Activated B cell treated with CpG ODN at 0.5 μM for 24 hours (primary cell): Measurements from ENCODE around the gene CRK. TPM values are rescaled to one million over a fixed set of nuclear protein-coding genes. Genes with fewer than 3 reads are reported as not detected.

Source experiments
- ATAC-seq: fragments of 200-7000 bp; cut with Tn5 transposase; one replicate; pipeline ENCODE4 v1.10.0; 2021; ENCODE audit warnings: low read depth, mild to moderate bottlenecking, moderate library complexity
- CTCF ChIA-PET: fragments of 350-600 bp; sonication (Branson Sonifier 250); formaldehyde crosslinking; loops from one replicate; lab custom pipeline; 2021; ENCODE audit warnings: antibody characterized with exemption; lab: Charles Lee
- POLR2A ChIA-PET: fragments of 350-600 bp; sonication (Branson Sonifier 250); formaldehyde crosslinking; loops from one replicate; lab custom pipeline; 2021; ENCODE audit warnings: antibody characterized with exemption; lab: Charles Lee
- DNase-seq: peaks from one replicate; pipeline ENCODE4 v3.0.0; 2022
- H3K27ac Mint-ChIP-seq: one replicate; pipeline ENCODE4 v1.8.0; 2020; ENCODE audit warnings: mixed read lengths
- H3K27me3 Mint-ChIP-seq: one replicate; pipeline ENCODE4 v1.8.0; 2021; ENCODE audit warnings: mixed read lengths
- H3K36me3 Mint-ChIP-seq: one replicate; pipeline ENCODE4 v1.8.0; 2021; ENCODE audit warnings: low read depth, mixed read lengths
- H3K4me1 Mint-ChIP-seq: one replicate; pipeline ENCODE4 v1.8.0; 2021; ENCODE audit warnings: mixed read lengths
- H3K4me3 Mint-ChIP-seq: one replicate; pipeline ENCODE4 v1.8.0; 2020; ENCODE audit warnings: mild to moderate bottlenecking, mixed read lengths
- H3K9me3 Mint-ChIP-seq: one replicate; pipeline ENCODE4 v1.8.0; 2020; ENCODE audit warnings: mixed read lengths
- intact Hi-C: fragments of 100-400 bp; cut with micrococcal nuclease; formaldehyde crosslinking; loops from one replicate; pipeline ENCODE4 v1.15.1; 2024
- total RNA-seq: library from RNA; stranded (reverse); gene quantifications from 2 replicates; pipeline ENCODE4 v1.2.3, GENCODE V29; 2022
- TF ChIP-seq, protein P1 (sequence below): fragments of 200-600 bp; IDR thresholded peaks from one replicate; pipeline ENCODE4 v1.8.0; 2022; ENCODE audit warnings: antibody characterized with exemption, mild to moderate bottlenecking

Gene CRK
- total RNA-seq, 1 donor from 2014 or later, result 29.1 TPM

- Mint-ChIP-seq H3K36me3 (peaks cover 2% of the 10 kb centered on the region), H3K27me3 (no peaks in the 10 kb centered on the region), H3K4me3 (no peak overlapping the region), H3K9me3 (no peaks in the 10 kb centered on the region), H3K4me1 (no peaks in the 10 kb centered on the region), H3K27ac (no peak overlapping the region)
- no peak for ATAC-seq
- intact Hi-C loops, result no loop called here
- DNase-seq, result no peak
- TF ChIP-seq, protein P1, sequence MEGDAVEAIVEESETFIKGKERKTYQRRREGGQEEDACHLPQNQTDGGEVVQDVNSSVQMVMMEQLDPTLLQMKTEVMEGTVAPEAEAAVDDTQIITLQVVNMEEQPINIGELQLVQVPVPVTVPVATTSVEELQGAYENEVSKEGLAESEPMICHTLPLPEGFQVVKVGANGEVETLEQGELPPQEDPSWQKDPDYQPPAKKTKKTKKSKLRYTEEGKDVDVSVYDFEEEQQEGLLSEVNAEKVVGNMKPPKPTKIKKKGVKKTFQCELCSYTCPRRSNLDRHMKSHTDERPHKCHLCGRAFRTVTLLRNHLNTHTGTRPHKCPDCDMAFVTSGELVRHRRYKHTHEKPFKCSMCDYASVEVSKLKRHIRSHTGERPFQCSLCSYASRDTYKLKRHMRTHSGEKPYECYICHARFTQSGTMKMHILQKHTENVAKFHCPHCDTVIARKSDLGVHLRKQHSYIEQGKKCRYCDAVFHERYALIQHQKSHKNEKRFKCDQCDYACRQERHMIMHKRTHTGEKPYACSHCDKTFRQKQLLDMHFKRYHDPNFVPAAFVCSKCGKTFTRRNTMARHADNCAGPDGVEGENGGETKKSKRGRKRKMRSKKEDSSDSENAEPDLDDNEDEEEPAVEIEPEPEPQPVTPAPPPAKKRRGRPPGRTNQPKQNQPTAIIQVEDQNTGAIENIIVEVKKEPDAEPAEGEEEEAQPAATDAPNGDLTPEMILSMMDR, result no peak
- ChIA-PET POLR2A (interaction anchor here (0.6 kb wide), 2 partner anchors 42 to 53 kb away, joined by 4 to 5 read pairs; partner anchors contain the start of gene CRK), CTCF (no interaction called here)
Observed at GRCh38 chr17:1413281-1413791, 42.7 kb downstream of the CRK start.

DNA sequence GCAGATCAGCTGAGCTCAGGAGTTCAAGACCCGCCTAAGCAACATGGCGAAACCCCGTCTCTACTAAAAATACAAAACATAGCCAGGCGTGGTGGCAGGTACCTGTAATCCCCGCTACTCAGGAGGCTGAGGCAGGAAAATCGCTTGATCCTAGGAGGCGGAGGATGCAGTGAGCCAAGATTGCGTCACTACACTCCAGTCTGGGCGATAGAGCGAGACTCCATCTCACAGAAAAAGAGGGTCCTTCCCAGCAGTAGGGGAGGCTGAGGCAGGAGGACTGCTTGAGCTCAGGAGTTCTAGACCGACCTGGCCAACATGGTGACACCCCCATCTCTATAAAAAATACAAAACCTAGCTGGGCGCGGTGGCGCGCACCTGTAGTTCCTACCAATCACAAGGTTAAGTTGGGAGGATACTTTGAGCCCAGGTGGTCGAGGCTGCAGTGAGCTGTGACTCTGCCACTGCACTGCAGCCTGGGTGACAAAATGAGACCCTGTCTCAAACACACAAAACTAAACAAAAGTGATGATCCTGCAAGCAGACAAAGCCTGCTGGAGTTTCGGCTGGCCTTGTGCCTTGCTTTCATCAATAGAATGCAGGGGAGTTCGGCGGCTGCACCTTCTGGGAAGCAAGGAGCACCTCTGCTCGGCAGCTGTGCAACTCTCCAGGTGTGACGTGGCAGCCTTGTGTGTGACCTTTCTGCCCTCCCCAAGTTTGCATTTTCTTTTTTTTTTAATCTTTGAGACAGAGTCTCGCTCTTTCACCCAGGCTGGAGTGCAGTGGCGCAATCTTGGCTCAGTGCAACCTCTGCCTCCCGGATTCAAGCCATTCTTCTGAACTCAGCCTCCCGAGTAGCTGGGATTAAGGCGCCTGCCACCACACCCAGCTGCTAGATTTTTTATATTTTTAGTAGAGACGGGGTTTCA is 43.6 kb downstream of the CRK start:
- intact Hi-C loops, result no loop called here
- no peak overlapping the region for H3K4me3 Mint-ChIP-seq
- no peaks in the 10 kb centered on the region for H3K36me3 Mint-ChIP-seq
- TF ChIP-seq, protein P1, result no peak
- no peak overlapping the region for H3K27ac Mint-ChIP-seq
- ChIA-PET POLR2A (interaction anchor here (0.6 kb wide), 1 partner anchor 54 kb away, joined by 4 read pairs; no protein-coding TSS in a partner anchor), CTCF (interaction anchor here (1.0 kb wide), 1 partner anchor 47 kb away, joined by 3 read pairs; no protein-coding TSS in a partner anchor)
- no peaks in the 10 kb centered on the region for H3K4me1 Mint-ChIP-seq
- no peaks in the 10 kb centered on the region for H3K27me3 Mint-ChIP-seq
- no peaks in the 10 kb centered on the region for H3K9me3 Mint-ChIP-seq
- ATAC-seq (no peak), DNase-seq (no peak)

DNA sequence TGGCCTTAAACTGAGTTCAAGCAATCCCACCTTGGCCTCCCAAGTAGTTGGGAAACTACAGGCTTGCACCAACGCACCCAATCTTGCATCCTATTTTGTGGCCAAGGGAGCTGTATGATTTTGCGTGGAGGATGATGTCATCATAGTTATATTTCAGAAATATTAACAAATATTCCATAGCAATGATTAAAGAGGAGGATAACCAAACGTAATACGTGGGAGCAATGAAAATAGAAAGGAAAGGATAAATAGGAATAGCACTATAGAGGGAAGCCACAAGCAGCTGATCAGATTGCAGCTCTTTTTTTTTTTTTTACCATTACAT is 53.8 kb downstream of the CRK start:
- H3K9me3 Mint-ChIP-seq, result no peaks in the 10 kb centered on the region

DNA sequence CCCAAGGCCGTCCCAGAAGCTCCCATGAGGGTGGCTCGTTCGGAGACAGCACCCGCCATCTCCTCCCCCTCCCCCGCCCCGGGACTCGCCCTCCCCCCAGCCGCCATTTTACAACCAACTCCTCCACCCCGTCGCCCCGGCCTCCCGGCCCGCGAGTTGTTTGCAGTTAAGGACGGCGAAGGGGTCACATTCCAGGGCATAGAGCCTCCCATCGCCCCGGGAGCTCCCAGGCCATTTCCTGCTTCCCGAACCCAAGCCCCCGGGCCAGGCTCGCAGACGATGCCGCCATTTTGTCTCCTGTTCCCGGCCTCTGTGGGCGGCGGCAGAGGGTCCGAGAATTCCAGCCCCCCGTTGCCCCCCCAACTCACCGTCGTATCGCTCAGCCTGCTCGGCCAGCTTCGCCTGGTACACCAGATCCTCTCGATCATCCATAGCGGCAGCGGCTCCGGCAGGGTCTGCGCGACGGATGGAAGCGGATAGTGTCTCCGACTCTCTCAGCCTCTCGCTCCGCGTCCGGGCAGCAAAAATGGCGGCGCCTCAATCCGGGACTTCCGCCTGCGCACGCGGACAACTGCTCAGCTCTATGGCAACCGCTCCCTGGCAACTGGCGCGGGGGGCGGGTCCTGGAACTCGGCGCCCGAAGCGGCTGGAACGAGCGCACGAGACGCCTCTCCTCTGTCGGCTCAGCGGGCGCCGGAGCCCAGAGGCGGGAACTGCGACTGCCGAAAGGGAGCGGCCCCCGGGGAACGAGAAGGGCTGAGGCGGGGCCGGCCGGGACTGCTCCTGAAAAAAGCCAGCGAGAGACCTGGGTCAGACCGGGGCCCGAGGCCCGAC is 56.1 kb downstream of the CRK start, which contains the start of gene YWHAE:
YWHAE (minus strand) TSS at position 544 of the 834 bp plus-strand sequence; CDS start at position 432, 112 bp downstream.
- intact Hi-C loops, result loop anchor here (1.0 to 5.0 kb wide), 7 partner anchors 38 to 317 kb away; partner anchors contain the start of genes CRK, INPP5K and SLC43A2
- ChIA-PET POLR2A (interaction anchor here (0.5 to 1.9 kb wide), 34 partner anchors 10 to 1604 kb away, joined by 3 to 33 read pairs (median 5); partner anchors contain the start of genes CRK, INPP5K and SLC43A2), CTCF (interaction anchor here (0.9 to 2.0 kb wide), 3 partner anchors 21 to 116 kb away, joined by 3 to 7 read pairs (median 6); partner anchors contain the start of gene INPP5K)
- Mint-ChIP-seq H3K27ac (peak within 1 kb of the TSS; percentile 98), H3K36me3 (peaks cover 29% of the 10 kb centered on the region), H3K4me3 (peak within 1 kb of the TSS; percentile 98), H3K27me3 (no peaks in the 10 kb centered on the region), H3K9me3 (no peaks in the 10 kb centered on the region), H3K4me1 (peaks cover 44% of the 10 kb centered on the region)
- DNase-seq (peak; percentile 94), ATAC-seq (peak; percentile 85)
- TF ChIP-seq, protein P1, result no peak

More for the DNA sequence above, 53.8 kb downstream of the CRK start:
- Mint-ChIP-seq H3K27ac (no peak overlapping the region), H3K4me1 (peaks cover 21% of the 10 kb centered on the region), H3K36me3 (peaks cover 16% of the 10 kb centered on the region), H3K27me3 (no peaks in the 10 kb centered on the region), H3K4me3 (no peak overlapping the region)
- ATAC-seq, result no peak
- ChIA-PET CTCF (interaction anchor here (0.7 kb wide), 1 partner anchor 35 kb away, joined by 3 read pairs; no protein-coding TSS in a partner anchor), POLR2A (interaction anchor here (0.6 kb wide), 1 partner anchor 189 kb away, joined by 4 read pairs; no protein-coding TSS in a partner anchor)
- TF ChIP-seq, protein P1, result no peak
- DNase-seq, result no peak
- intact Hi-C loops, result no loop called here
